NCI-H128 (cell line): ENCODE measurements around the gene ALDOA.
"Not testable (repeated sequence)": the region's sequence is repeated elsewhere in the genome, so short reads cannot be mapped to it uniquely, and the experiment has no call there.

Source experiments
- DNase-seq: peaks from one replicate; lab custom pipeline; 2025; ENCODE audit not compliant: unreplicated experiment; lab: John Stamatoyannopoulos, UW

ALDOA gene

DNA sequence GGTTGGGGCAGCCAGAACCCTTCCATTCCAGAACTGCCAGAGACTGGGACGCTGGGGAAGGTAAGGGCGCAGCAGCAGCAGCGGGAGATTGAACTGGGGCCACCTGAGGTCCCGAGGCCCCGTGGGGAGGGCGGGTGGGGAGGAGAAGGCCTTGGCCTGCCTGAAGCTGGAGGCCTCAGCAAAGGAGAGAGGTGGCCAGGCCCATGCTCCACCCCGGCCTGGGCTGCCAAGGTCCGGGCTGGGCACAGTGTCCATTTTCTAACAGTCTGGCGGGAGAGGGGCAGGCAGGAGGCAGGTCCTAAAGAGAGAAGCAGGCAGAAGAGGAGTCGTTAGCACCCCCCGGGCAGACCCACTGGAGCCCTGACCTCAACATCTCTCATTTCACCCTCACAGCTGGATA is 48.9 kb downstream of the ALDOA start:
- no peak for DNase-seq

DNA sequence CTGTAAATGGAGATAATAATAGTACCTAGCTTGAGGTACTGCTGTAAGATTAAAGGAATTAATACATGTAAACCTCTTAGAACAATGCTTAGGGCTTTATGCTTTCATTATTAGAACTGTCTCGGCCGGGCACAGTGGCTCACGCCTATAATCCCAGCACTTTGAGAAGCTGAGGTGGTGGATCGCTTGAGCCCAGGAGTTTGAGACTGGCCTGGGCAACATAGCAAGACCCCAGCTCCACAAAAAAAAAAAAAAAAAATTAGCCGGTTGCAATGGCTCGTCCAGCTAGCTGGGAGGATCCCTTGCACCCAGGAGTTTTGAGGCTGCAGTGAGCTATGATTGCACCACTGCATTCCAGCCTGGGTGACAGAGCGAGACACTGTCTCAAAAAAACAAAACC is 49.3 kb downstream of the ALDOA start:
- not testable (repeated sequence) for DNase-seq

DNA sequence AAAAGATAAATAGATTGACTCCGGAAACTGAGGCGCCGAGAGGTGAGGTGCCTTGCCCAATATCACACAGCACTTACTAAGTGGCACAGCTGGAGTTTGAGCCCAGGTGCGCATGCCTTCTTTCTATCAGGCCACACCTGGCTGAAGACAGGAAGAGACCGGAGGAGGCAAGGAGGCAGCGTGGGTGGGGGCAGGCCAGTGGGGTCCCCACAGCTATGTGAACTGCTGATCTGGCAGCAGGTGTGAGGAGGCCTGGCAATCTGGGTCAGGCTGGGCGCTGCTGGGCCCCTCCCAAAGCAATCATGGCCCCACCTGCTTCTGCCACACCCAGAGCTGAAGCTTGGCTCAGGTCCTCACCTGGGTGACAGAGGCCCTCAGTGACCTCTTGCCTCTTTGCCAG is 49.7 kb downstream of the ALDOA start:
- DNase-seq = no peak

DNA sequence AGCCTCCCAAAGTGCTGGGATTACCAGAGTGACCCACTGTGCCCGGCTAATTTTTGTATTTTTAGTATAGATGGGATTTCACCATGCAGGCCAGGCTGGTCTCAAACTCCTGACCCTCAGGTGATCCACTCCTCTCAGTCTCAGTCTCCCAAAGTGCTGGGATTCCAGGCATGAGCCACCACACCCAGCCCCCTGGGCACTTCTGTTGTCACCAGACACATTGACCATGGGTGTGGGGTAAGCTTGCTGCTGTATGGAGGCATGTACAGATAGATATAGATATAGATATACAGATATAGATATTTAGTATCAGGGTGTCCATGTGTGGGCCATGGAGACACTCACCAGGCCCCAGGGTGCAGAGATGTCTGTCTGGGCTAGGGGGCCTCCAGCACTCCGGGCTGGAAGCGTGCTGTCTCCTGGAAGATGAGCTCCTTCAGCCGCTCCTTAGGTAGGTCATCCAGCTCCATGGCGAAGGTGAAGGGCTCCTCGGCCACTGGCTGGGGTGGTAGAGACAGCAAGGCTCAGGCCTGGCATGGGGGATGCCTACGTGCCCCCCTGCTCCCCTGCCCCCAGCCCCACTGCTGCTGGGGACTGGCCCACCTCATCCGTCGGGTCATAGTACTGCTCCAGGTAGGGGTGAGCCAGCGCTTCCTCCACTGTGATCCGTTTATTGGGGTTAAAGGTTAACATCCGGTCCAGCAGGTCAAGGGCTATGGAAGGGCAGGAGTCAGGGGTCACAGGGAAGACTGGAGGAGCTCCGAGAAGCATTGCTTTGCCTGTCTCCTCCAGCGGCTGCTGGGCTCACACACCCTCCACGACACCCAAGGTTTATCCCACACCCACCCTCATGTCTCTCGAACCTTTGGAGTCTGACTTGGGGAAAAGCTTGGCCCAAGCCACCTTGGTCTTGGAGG is 51.0 kb downstream of the ALDOA start:
- no peak for DNase-seq

DNA sequence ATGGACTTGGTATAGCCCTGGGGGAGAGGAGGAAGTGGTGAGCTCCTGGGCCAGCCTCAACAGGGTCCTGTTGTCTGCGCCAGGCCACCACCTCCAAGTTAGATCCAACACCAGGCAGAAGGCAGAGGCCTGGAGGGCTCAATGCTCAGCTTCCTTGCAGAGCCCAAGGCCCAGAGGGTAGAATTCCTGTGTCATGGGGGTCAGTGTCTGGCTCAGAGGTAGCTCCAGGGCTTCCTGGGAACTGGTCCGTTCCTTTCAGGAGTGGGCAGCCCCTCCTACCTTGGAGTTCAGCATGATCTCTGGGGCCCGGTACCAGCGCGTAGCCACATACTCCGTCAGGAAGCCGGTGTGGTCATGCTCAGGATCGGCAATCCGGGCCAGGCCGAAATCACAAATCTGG is 52.2 kb downstream of the ALDOA start:
- DNase-seq = no peak

DNA sequence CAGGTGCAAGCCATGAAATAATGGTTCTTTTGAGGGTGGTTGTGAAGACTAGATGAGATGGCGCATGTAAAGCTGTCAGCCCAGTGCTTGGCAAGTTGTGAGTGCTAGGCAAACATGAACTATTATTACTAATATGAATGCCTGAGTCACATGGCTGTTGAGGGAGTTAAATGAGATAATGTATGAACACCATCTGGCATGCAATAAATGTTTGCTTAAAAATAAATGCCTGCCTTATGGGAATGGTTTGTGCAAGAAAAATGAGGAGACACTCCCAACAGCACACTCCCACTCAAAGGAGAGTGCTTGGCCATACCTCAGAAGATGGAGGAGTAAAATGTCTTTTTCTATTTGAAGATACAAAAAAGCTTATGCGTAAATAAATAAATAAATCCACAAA is 53.9 kb downstream of the ALDOA start:
- DNase-seq = no peak
